ENCODE data around the gene DACT2.

- TF ChIP-seq CTCF (IDR thresholded peaks at IDR 0.05; ENCODE audit: low read depth, low read length, missing input control) (no peak), YY1 (IDR thresholded peaks at IDR 0.05) (no peak), ATF3 (IDR thresholded peaks at IDR 0.05) (no peak), MAX (IDR thresholded peaks at IDR 0.05) (no peak), EGR1 (IDR thresholded peaks at IDR 0.05; ENCODE audit: low read depth in 2 of 2) (no peak), REST (IDR thresholded peaks at IDR 0.05) (no peak), TAF1 (conservative IDR thresholded peaks at IDR 0.05) (no peak)
These were observed 33.5 kb downstream of the DACT2 start for GRCh38 chr6:168286116-168286515.

Data from liver (tissue), 3 donors.